HFF-Myc (cell line): ENCODE measurements around the gene CLIC5.

Source experiments
- DNase-seq: peaks from one replicate; pipeline ENCODE4 v3.0.0-alpha.2; 2011; ENCODE audit warnings: low read depth; ENCODE audit errors: extremely low read depth
- H3K4me3 ChIP-seq: replicated peaks from 2 replicates; pipeline ENCODE4 v1.5.1; 2011; ENCODE audit warnings: low read depth, mild to moderate bottlenecking, control low read depth, low read length
- TF ChIP-seq, protein P1 (sequence below): IDR thresholded peaks from 2 replicates; pipeline ENCODE4 v1.5.1; 2012; ENCODE audit warnings: mild to moderate bottlenecking, low read depth, low read length, control low read depth; ENCODE audit errors: missing control alignments

CLIC5 gene

GRCh38 chr6:45951321-45952167, 64.1 kb downstream of the CLIC5 start:
- no peak for DNase-seq

DNA sequence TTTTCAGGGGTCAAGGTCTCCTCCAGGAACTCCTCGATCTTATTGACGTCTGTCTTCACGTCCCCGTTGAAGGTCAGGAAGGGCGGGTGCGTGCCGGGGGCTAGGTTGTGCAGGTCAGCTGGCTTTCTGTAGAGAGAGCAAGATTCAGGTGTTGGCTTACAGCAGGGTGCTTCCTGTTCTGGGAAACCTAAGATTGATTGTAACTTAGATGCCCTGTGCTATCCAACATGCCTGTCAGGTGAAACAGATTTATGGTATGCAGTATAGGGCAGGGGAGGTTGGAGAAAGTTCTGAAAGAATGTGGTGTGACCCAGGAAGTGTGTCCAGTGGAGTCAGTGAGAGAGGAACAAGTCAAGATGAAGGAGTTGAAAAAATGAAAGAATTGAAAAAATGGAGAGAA, 66.4 kb downstream of the CLIC5 start:
- TF ChIP-seq, protein P1, sequence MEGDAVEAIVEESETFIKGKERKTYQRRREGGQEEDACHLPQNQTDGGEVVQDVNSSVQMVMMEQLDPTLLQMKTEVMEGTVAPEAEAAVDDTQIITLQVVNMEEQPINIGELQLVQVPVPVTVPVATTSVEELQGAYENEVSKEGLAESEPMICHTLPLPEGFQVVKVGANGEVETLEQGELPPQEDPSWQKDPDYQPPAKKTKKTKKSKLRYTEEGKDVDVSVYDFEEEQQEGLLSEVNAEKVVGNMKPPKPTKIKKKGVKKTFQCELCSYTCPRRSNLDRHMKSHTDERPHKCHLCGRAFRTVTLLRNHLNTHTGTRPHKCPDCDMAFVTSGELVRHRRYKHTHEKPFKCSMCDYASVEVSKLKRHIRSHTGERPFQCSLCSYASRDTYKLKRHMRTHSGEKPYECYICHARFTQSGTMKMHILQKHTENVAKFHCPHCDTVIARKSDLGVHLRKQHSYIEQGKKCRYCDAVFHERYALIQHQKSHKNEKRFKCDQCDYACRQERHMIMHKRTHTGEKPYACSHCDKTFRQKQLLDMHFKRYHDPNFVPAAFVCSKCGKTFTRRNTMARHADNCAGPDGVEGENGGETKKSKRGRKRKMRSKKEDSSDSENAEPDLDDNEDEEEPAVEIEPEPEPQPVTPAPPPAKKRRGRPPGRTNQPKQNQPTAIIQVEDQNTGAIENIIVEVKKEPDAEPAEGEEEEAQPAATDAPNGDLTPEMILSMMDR, result no peak
- H3K4me3 ChIP-seq, result no peak overlapping the region
- DNase-seq, result no peak

More at GRCh38 chr6:45951321-45952167, 64.1 kb downstream of the CLIC5 start:
- H3K4me3 ChIP-seq, result no peak overlapping the region
- TF ChIP-seq, protein P1, result no peak

- TF ChIP-seq, protein P1, result no peak
- no peak for DNase-seq
- no peak overlapping the region for H3K4me3 ChIP-seq
Measured at GRCh38 chr6:45947807-45948206, 67.9 kb downstream of the CLIC5 start.

DNA sequence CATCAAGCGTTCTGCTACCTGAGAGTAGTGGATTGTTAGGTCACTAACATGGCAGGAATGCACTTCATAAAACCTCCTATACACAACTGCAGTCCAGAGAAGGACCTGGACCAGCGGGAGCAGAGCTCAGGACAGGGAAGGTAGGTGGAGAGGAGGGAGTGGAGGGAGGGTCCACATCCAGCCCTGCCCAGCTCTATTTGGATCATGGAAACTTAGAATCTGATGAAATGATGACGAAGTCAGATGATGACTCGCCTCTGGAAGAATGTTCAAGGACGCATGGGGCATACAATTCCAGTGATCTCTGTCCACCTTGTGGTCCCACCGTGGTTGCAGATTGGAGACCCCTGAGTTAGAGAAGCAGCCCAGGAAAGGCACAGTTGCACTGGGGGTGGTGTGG, 68.8 kb downstream of the CLIC5 start:
- TF ChIP-seq, protein P1, result no peak
- no peak overlapping the region for H3K4me3 ChIP-seq
- no peak for DNase-seq

DNA sequence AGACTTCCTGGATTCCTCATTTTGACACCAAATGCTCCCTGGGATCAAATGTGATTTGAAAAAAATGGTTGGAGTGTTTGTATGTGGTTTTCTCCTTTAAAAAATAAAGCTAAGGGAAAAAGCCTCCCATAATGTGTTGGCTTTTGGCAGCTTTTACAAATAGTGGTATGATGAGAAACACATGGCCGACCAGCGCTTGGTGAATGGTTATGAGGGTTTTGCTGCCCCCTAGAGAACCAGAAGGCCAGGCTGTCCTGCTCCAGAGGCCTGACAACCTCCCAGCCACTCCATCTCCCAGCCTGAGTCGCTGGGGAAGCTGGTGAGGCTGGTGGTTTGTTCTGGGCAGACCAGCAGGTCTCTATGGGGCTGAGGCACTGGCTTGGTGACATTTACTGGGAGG, 69.3 kb downstream of the CLIC5 start:
- peak; percentile 78 for DNase-seq
- no peak overlapping the region for H3K4me3 ChIP-seq
- TF ChIP-seq, protein P1, result peak; percentile 79

GRCh38 chr6:45942953-45943352, 72.7 kb downstream of the CLIC5 start:
- TF ChIP-seq, protein P1, result no peak
- DNase-seq, result no peak
- no peak overlapping the region for H3K4me3 ChIP-seq
